Liver (tissue), 9 donors: ENCODE results near the gene SPRYD3. TPM values are rescaled to one million over a fixed set of nuclear protein-coding genes. Genes with fewer than 3 reads are reported as not detected.

Experiments
- DNase-seq: peaks from one replicate; pipeline ENCODE4 v3.0.0-alpha.2; 2017; ENCODE audit warnings: low spot score
- H3K27ac ChIP-seq, 2 donors: one replicate each; pipeline ENCODE4 v1.7.0; 2013; ENCODE audit warnings: inconsistent platforms in 2 of 2, low read length in 2 of 2, control low read depth in 1 of 2, low read depth in 1 of 2, mild to moderate bottlenecking in 1 of 2
- H3K27me3 ChIP-seq, 4 donors: one replicate each; pipeline versions ENCODE4 v1.6.1 to v1.7.0; 2013; ENCODE audit warnings: low read length in 3 of 4, inconsistent platforms in 1 of 4, mild to moderate bottlenecking in 1 of 4, moderate library complexity in 1 of 4; ENCODE audit not compliant: control insufficient read depth in 4 of 4, insufficient read depth in 4 of 4
- H3K36me3 ChIP-seq, 4 donors: one replicate each; pipeline versions ENCODE4 v1.6.1 to v1.7.0; 2013; ENCODE audit warnings: low read length in 3 of 4, mild to moderate bottlenecking in 3 of 4, low read depth in 1 of 4, moderate library complexity in 1 of 4; ENCODE audit not compliant: control insufficient read depth in 4 of 4, insufficient read depth in 3 of 4
- H3K4me1 ChIP-seq, 4 donors: one replicate each; pipeline versions ENCODE4 v1.6.1 to v1.7.0; 2013; ENCODE audit warnings: low read length in 3 of 4, mild to moderate bottlenecking in 3 of 4, moderate library complexity in 1 of 4; ENCODE audit not compliant: control insufficient read depth in 4 of 4, insufficient read depth in 4 of 4
- H3K4me3 ChIP-seq, 3 donors: one replicate each; pipeline versions ENCODE4 v1.6.1 to v1.7.0; 2013; ENCODE audit warnings: low read length in 3 of 3, control low read depth in 1 of 3, low read depth in 1 of 3, mild to moderate bottlenecking in 1 of 3
- H3K9ac ChIP-seq, 2 donors: one replicate each; pipeline ENCODE4 v1.7.0; 2013; ENCODE audit warnings: low read length in 2 of 2, mild to moderate bottlenecking in 2 of 2, moderate library complexity in 2 of 2, control low read depth in 1 of 2, low read depth in 1 of 2
- H3K9me3 ChIP-seq, 4 donors: one replicate each; pipeline versions ENCODE4 v1.6.1 to v1.7.0; 2013; ENCODE audit warnings: low read length in 3 of 4; ENCODE audit not compliant: control insufficient read depth in 4 of 4
- EGR1 ChIP-seq, 2 donors: IDR thresholded peaks; 2 replicates each; pipeline ENCODE4 v1.6.1; 2016 to 2018; ENCODE audit warnings: antibody characterized with exemption in 2 of 2, low read depth in 2 of 2
- FOXA1 ChIP-seq: IDR thresholded peaks from 2 replicates; pipeline ENCODE4 v1.6.1; 2016; ENCODE audit warnings: antibody characterized with exemption
- FOXA2 ChIP-seq: IDR thresholded peaks from 2 replicates; pipeline ENCODE4 v1.6.1; 2016; ENCODE audit warnings: antibody characterized with exemption
- GABPA ChIP-seq, 2 donors: IDR thresholded peaks in 1 of 2; conservative IDR thresholded peaks in 1 of 2; 2 replicates each; pipeline ENCODE4 v1.6.1; 2016; ENCODE audit warnings: antibody characterized with exemption in 2 of 2, mild to moderate bottlenecking in 1 of 2, moderate library complexity in 1 of 2
- HNF4A ChIP-seq, 2 donors: conservative IDR thresholded peaks; 2 replicates each; pipeline ENCODE4 v1.6.1; 2016; ENCODE audit warnings: antibody characterized with exemption in 2 of 2, mild to moderate bottlenecking in 2 of 2
- JUND ChIP-seq, 2 donors: IDR thresholded peaks; 2 replicates each; pipeline ENCODE4 v1.6.1; 2016; ENCODE audit warnings: antibody characterized with exemption in 2 of 2
- RAD21 ChIP-seq, 2 donors: IDR thresholded peaks; 2 replicates each; pipeline ENCODE4 v1.6.1; 2016; ENCODE audit warnings: antibody characterized with exemption in 2 of 2, mild to moderate bottlenecking in 2 of 2
- SP1 ChIP-seq: IDR thresholded peaks from 2 replicates; pipeline ENCODE4 v1.6.1; 2018; ENCODE audit warnings: antibody characterized with exemption, mild to moderate bottlenecking
- TAF1 ChIP-seq: conservative IDR thresholded peaks from 2 replicates; pipeline ENCODE4 v1.6.1; 2016; ENCODE audit warnings: antibody characterized with exemption, mild to moderate bottlenecking
- YY1 ChIP-seq: IDR thresholded peaks from 2 replicates; pipeline ENCODE4 v1.6.1; 2016; ENCODE audit warnings: antibody characterized with exemption, mild to moderate bottlenecking
- WGBS: extraction: QIAGEN DNeasy Blood & Tissue Kit; methylation state at CpG from one replicate; pipeline ENCODE4 v1.1.7; 2013; 5-methylcytosine and 5-hydroxymethylcytosine counted together
- polyA plus RNA-seq, 2 donors: library from polyadenylated mRNA; stranded (reverse) in 1 of 2; unstranded in 1 of 2; fragments of 200-250 nt in 1 of 2; fragments of >200 nt in 1 of 2; fragmentation: Nextera tagmentation in 1 of 2; extraction: Ambion mirVana in 1 of 2; gene quantifications; one replicate each; pipeline versions ENCODE4 v1.2.1 to v1.2.3, GENCODE V29; 2013 to 2015
- total RNA-seq, 2 donors: library from RNA; depleted of rRNA; stranded (reverse); fragments of >200 nt; gene quantifications; one replicate each; pipeline ENCODE4 v1.2.3, GENCODE V29; 2014
- TF ChIP-seq, protein P1 (sequence below): fragments of 150-350 bp; IDR thresholded peaks from 2 replicates; pipeline ENCODE4 v1.5.1; 2017; ENCODE audit warnings: improper control_type of control experiment, low read depth, low read length; ENCODE audit not compliant: missing input control
- TF ChIP-seq, protein P2 (sequence below): IDR thresholded peaks from 2 replicates; pipeline ENCODE4 v1.6.1; 2016; ENCODE audit warnings: antibody characterized with exemption
- TF ChIP-seq, protein P3 (sequence below): IDR thresholded peaks from 2 replicates; pipeline ENCODE4 v1.6.1; 2016; ENCODE audit warnings: antibody characterized with exemption, mild to moderate bottlenecking
- donor health status: healthy.
- donor health status: healthy.
- donor health status: healthy.
- donor health status: healthy.
- donor health status: healthy.

SPRYD3 gene
- total and polyA plus RNA-seq, 4 donors = 6.0 to 20.3 (median 13.3) TPM

DNA sequence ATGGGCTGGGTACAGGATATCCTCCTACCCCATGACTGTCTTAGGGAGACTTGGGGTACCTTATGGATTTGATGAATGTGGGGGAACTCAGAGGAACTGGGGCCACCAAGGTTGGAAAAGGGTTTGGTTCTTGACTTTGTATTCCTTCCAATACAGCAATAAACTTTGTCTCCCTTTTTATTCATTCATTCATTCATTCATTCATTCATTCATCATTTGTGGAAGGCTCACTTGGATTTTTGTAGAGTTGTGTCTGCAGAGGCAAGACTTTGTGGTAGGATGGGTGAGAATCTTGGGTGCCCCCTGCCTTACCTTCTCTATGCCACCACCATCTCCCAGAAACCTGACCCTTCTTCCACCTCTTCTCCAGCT lies 45.1 kb upstream of the SPRYD3 start (continued):
- TF ChIP-seq, protein P1, sequence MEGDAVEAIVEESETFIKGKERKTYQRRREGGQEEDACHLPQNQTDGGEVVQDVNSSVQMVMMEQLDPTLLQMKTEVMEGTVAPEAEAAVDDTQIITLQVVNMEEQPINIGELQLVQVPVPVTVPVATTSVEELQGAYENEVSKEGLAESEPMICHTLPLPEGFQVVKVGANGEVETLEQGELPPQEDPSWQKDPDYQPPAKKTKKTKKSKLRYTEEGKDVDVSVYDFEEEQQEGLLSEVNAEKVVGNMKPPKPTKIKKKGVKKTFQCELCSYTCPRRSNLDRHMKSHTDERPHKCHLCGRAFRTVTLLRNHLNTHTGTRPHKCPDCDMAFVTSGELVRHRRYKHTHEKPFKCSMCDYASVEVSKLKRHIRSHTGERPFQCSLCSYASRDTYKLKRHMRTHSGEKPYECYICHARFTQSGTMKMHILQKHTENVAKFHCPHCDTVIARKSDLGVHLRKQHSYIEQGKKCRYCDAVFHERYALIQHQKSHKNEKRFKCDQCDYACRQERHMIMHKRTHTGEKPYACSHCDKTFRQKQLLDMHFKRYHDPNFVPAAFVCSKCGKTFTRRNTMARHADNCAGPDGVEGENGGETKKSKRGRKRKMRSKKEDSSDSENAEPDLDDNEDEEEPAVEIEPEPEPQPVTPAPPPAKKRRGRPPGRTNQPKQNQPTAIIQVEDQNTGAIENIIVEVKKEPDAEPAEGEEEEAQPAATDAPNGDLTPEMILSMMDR = no peak
- TF ChIP-seq, protein P2, sequence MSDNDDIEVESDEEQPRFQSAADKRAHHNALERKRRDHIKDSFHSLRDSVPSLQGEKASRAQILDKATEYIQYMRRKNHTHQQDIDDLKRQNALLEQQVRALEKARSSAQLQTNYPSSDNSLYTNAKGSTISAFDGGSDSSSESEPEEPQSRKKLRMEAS = no peak

DNA sequence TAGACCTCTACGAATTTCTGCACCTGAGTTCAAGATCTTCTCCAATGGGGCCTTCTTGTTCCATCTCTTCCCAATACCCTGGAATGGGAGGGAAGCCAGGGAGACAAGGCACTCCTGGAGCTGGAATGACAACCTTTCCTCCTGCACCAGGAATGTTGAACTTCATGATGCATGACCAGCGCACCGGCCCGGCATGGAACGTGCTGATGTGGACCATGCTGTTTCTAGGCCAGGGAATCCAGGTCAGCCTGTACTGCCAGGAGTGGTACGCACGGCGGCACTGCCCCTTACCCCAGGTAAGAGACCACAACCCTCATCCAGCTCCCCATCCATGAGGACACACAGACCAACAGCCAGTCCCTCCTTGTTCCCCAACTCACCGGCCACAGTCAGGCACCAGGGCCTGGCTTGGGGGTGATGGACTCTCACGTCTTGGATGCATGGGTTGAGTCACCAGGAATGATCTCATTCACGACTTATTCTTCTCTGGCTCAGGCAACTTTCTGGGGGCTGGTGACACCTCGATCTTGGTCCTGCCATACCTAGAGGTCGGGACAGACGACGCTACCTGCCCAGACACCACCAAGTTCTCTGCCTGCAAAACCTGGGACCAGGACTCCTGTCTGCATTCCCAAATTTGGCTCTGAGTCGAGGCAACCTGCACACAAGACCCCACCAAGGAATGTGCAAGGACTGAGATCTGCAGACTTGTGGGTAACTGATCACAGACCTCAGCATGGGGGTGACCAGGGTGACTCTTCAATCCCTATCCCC lies 44.6 kb upstream of the SPRYD3 start:
- Histone ChIP-seq H3K27me3 (no peaks in the 10 kb centered on the region), H3K9ac (no peak overlapping the region)
- WGBS = 96% methylated on average over 16 of the region's 16 CpGs

More for the DNA sequence above, 44.6 kb upstream of the SPRYD3 start:
- TF ChIP-seq JUND (IDR thresholded peaks at IDR 0.05) = no peak
- TF ChIP-seq FOXA1 = no peak
- TF ChIP-seq, protein P1 = no peak
- no peak for TF ChIP-seq RAD21 (IDR thresholded peaks at IDR 0.05)
- TF ChIP-seq TAF1 = no peak
- TF ChIP-seq, protein P3, sequence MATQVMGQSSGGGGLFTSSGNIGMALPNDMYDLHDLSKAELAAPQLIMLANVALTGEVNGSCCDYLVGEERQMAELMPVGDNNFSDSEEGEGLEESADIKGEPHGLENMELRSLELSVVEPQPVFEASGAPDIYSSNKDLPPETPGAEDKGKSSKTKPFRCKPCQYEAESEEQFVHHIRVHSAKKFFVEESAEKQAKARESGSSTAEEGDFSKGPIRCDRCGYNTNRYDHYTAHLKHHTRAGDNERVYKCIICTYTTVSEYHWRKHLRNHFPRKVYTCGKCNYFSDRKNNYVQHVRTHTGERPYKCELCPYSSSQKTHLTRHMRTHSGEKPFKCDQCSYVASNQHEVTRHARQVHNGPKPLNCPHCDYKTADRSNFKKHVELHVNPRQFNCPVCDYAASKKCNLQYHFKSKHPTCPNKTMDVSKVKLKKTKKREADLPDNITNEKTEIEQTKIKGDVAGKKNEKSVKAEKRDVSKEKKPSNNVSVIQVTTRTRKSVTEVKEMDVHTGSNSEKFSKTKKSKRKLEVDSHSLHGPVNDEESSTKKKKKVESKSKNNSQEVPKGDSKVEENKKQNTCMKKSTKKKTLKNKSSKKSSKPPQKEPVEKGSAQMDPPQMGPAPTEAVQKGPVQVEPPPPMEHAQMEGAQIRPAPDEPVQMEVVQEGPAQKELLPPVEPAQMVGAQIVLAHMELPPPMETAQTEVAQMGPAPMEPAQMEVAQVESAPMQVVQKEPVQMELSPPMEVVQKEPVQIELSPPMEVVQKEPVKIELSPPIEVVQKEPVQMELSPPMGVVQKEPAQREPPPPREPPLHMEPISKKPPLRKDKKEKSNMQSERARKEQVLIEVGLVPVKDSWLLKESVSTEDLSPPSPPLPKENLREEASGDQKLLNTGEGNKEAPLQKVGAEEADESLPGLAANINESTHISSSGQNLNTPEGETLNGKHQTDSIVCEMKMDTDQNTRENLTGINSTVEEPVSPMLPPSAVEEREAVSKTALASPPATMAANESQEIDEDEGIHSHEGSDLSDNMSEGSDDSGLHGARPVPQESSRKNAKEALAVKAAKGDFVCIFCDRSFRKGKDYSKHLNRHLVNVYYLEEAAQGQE = no peak
- TF ChIP-seq HNF4A (conservative IDR thresholded peaks at IDR 0.05) = no peak
- TF ChIP-seq YY1 = no peak
- TF ChIP-seq SP1 = no peak
- no peak for TF ChIP-seq FOXA2
- TF ChIP-seq EGR1 (IDR thresholded peaks at IDR 0.05; ENCODE audit: low read depth in 2 of 2) = no peak
- no peak for TF ChIP-seq GABPA (IDR thresholded peaks at IDR 0.05 in 1 of 2, conservative IDR thresholded peaks at IDR 0.05 in 1 of 2)
- no peak for DNase-seq
- H3K4me3 ChIP-seq = no peak overlapping the region
- no peaks in the 10 kb centered on the region for H3K9me3 ChIP-seq
- no peaks in the 10 kb centered on the region for H3K36me3 ChIP-seq
- no peak overlapping the region for H3K27ac ChIP-seq
- no peaks in the 10 kb centered on the region for H3K4me1 ChIP-seq
